Neural cell (in vitro differentiated cells): Measurements from ENCODE around the gene ZNF552.

ENCODE experiments used
- EZH2 ChIP-seq: fragments of 200-600, 300-800 bp; shearing (Covaris generic), sonication (generic); IDR thresholded peaks from 2 replicates; pipeline ENCODE4 v1.6.1; 2014; ENCODE audit warnings: antibody characterized with exemption, low read length, borderline replicate concordance, mild to moderate bottlenecking; ENCODE audit not compliant: insufficient read depth, poor library complexity, severe bottlenecking
- MXI1 ChIP-seq: fragments of 450-650 bp; conservative IDR thresholded peaks from 2 replicates; pipeline ENCODE4 v1.6.1; 2014; ENCODE audit warnings: antibody characterized with exemption, mild to moderate bottlenecking; ENCODE audit not compliant: poor library complexity, severe bottlenecking
- TAF1 ChIP-seq: IDR thresholded peaks from 2 replicates; pipeline ENCODE4 v1.6.1; 2012; ENCODE audit warnings: low read depth
- TF ChIP-seq, protein P1 (sequence below): fragments of 450-650 bp; IDR thresholded peaks from 2 replicates; pipeline ENCODE4 v1.5.1; 2014; ENCODE audit warnings: antibody characterized with exemption, mild to moderate bottlenecking, moderate library complexity; ENCODE audit not compliant: poor library complexity, severe bottlenecking

- TF ChIP-seq, protein P1, sequence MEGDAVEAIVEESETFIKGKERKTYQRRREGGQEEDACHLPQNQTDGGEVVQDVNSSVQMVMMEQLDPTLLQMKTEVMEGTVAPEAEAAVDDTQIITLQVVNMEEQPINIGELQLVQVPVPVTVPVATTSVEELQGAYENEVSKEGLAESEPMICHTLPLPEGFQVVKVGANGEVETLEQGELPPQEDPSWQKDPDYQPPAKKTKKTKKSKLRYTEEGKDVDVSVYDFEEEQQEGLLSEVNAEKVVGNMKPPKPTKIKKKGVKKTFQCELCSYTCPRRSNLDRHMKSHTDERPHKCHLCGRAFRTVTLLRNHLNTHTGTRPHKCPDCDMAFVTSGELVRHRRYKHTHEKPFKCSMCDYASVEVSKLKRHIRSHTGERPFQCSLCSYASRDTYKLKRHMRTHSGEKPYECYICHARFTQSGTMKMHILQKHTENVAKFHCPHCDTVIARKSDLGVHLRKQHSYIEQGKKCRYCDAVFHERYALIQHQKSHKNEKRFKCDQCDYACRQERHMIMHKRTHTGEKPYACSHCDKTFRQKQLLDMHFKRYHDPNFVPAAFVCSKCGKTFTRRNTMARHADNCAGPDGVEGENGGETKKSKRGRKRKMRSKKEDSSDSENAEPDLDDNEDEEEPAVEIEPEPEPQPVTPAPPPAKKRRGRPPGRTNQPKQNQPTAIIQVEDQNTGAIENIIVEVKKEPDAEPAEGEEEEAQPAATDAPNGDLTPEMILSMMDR: no peak
- no peak for TF ChIP-seq EZH2
- TF ChIP-seq TAF1: no peak
- TF ChIP-seq MXI1: no peak
Measured at GRCh38 chr19:57757941-57758340, 56.8 kb downstream of the ZNF552 start.
